Middle frontal gyrus (tissue), 1 donor: ENCODE measurements around the gene GLIS1.

Experiments used
- DNase-seq: peaks from one replicate; pipeline ENCODE4 v3.0.0-alpha.2; 2015; ENCODE audit warnings: low spot score; ENCODE audit errors: extremely low spot score

GLIS1 gene

GRCh38 chr1:53582211-53583020 lies 156.5 kb downstream of the GLIS1 start:
- no peak for DNase-seq

- no peak for DNase-seq
Observed at GRCh38 chr1:53581476-53581875, 157.5 kb downstream of the GLIS1 start.

GRCh38 chr1:53580739-53581475 lies 158.1 kb downstream of the GLIS1 start:
- no peak for DNase-seq

GRCh38 chr1:53580009-53580400 lies 159.0 kb downstream of the GLIS1 start:
- no peak for DNase-seq

GRCh38 chr1:53579221-53580008 lies 159.5 kb downstream of the GLIS1 start:
- no peak for DNase-seq

- no peak for DNase-seq
Observed at GRCh38 chr1:53578358-53578757, 160.6 kb downstream of the GLIS1 start.

GRCh38 chr1:53577761-53578100 lies 161.2 kb downstream of the GLIS1 start:
- no peak for DNase-seq

- DNase-seq: no peak
Observed at GRCh38 chr1:53576866-53577760, 161.9 kb downstream of the GLIS1 start.

GRCh38 chr1:53576381-53576801 lies 162.6 kb downstream of the GLIS1 start:
- no peak for DNase-seq

- no peak for DNase-seq
Observed at GRCh38 chr1:53575955-53576320, 163.0 kb downstream of the GLIS1 start.

- no peak for DNase-seq
Observed at GRCh38 chr1:53575141-53575954, 163.6 kb downstream of the GLIS1 start.

- no peak for DNase-seq
Observed at GRCh38 chr1:53574621-53575020, 164.3 kb downstream of the GLIS1 start.

GRCh38 chr1:53573931-53574330 lies 165.0 kb downstream of the GLIS1 start:
- DNase-seq: no peak

- no peak for DNase-seq
Observed at GRCh38 chr1:53573522-53573921, 165.4 kb downstream of the GLIS1 start.

GRCh38 chr1:53572815-53573173 lies 166.2 kb downstream of the GLIS1 start:
- DNase-seq: no peak

GRCh38 chr1:53572065-53572814 lies 166.7 kb downstream of the GLIS1 start:
- DNase-seq: no peak

- no peak for DNase-seq
Observed at GRCh38 chr1:53568540-53568939, 170.4 kb downstream of the GLIS1 start.

GRCh38 chr1:53567851-53568250 lies 171.1 kb downstream of the GLIS1 start:
- no peak for DNase-seq

- DNase-seq: no peak
Observed at GRCh38 chr1:53567450-53567849, 171.5 kb downstream of the GLIS1 start.

- no peak for DNase-seq
Observed at GRCh38 chr1:53563611-53564010, 175.4 kb downstream of the GLIS1 start.
